KMS-11 (cell line): ENCODE results near the gene PIEZO1.

Experiments used
- H2AFZ ChIP-seq: fragments of 200-600 bp; sonication (generic); 2 replicates; pipeline ENCODE4 v1.6.1; 2016; ENCODE audit warnings: antibody characterized with exemption, mixed run types, low read depth
- H3K27ac ChIP-seq: fragments of 200-600 bp; sonication (generic); 2 replicates; pipeline ENCODE4 v1.6.1; 2016; ENCODE audit warnings: mild to moderate bottlenecking, mixed run types
- H3K27me3 ChIP-seq: fragments of 200-600 bp; sonication (generic); 2 replicates; pipeline ENCODE4 v1.6.1; 2017; ENCODE audit warnings: mild to moderate bottlenecking, low read depth, mixed run types, moderate library complexity; ENCODE audit not compliant: insufficient read depth
- H3K36me3 ChIP-seq: fragments of 200-600 bp; sonication (generic); 2 replicates; pipeline ENCODE4 v1.6.1; 2017; ENCODE audit warnings: mild to moderate bottlenecking, mixed run types; ENCODE audit not compliant: insufficient read depth
- H3K4me1 ChIP-seq: fragments of 200-600 bp; sonication (generic); 2 replicates; pipeline ENCODE4 v1.6.1; 2016; ENCODE audit warnings: mild to moderate bottlenecking, low read depth, mixed run types; ENCODE audit not compliant: poor library complexity, severe bottlenecking
- H3K4me2 ChIP-seq: fragments of 200-600 bp; sonication (generic); 2 replicates; pipeline ENCODE4 v1.7.0; 2016; ENCODE audit warnings: mild to moderate bottlenecking, mixed run types
- H3K4me3 ChIP-seq: fragments of 200-600 bp; sonication (generic); IDR thresholded peaks from 2 replicates; pipeline ENCODE4 v1.6.1; 2017; ENCODE audit warnings: low read depth, low read length, mixed read lengths; ENCODE audit not compliant: insufficient read depth
- H3K79me2 ChIP-seq: fragments of 200-600 bp; sonication (generic); 2 replicates; pipeline ENCODE4 v1.6.1; 2016; ENCODE audit warnings: low read depth, mixed run types; ENCODE audit not compliant: insufficient read depth
- H3K9ac ChIP-seq: fragments of 200-600 bp; sonication (generic); 2 replicates; pipeline ENCODE4 v1.6.1; 2016; ENCODE audit warnings: mild to moderate bottlenecking, mixed run types
- H4K20me1 ChIP-seq: fragments of 200-600 bp; sonication (generic); 2 replicates; pipeline ENCODE4 v1.6.1; 2016; ENCODE audit warnings: mild to moderate bottlenecking, mixed run types; ENCODE audit not compliant: insufficient read depth
- TF ChIP-seq, protein P1 (sequence below): fragments of 200-600 bp; sonication (generic); conservative IDR thresholded peaks from 2 replicates; pipeline ENCODE4 v1.6.1; 2017; ENCODE audit warnings: low read depth, mild to moderate bottlenecking, antibody characterized with exemption, low read length, moderate library complexity, mixed read lengths

The PIEZO1 gene

DNA sequence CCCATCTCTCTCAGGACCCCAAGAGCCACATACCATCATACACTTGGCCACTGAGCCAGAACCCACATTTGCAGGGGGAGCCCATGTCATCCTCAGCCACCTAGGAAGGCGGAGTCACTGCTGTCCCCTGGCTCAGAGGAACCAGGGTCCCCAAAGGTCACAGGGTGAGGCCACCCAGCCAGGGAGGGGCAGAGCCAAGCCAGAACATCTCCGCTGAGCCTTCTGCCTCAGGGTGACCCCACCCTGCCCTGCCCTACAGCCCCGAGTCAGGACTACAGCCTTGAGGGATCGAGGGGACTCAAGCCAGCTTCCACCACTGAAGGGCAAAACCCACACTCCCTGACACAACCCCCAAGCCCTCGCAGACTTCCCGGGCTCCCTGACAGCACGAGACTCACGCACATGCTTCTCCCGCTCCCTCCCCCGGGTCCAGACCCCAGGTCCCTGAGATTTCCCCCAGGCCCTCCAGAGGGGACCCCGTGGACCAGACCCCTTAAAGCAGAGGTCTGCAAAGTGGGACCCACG, 17.4 kb downstream of the PIEZO1 start:
- Histone ChIP-seq H3K27me3 (no peaks in the 10 kb centered on the region), H3K79me2 (peaks cover 99% of the 10 kb centered on the region), H3K4me3 (no peak overlapping the region), H3K27ac (no peak overlapping the region), H3K36me3 (no peaks in the 10 kb centered on the region; the same call in 1 of the 2 replicates), H3K4me2 (no peak overlapping the region), H2AFZ (no peak overlapping the region), H3K9ac (no peak overlapping the region), H4K20me1 (peaks cover 73% of the 10 kb centered on the region), H3K4me1 (no peaks in the 10 kb centered on the region)
- TF ChIP-seq, protein P1, sequence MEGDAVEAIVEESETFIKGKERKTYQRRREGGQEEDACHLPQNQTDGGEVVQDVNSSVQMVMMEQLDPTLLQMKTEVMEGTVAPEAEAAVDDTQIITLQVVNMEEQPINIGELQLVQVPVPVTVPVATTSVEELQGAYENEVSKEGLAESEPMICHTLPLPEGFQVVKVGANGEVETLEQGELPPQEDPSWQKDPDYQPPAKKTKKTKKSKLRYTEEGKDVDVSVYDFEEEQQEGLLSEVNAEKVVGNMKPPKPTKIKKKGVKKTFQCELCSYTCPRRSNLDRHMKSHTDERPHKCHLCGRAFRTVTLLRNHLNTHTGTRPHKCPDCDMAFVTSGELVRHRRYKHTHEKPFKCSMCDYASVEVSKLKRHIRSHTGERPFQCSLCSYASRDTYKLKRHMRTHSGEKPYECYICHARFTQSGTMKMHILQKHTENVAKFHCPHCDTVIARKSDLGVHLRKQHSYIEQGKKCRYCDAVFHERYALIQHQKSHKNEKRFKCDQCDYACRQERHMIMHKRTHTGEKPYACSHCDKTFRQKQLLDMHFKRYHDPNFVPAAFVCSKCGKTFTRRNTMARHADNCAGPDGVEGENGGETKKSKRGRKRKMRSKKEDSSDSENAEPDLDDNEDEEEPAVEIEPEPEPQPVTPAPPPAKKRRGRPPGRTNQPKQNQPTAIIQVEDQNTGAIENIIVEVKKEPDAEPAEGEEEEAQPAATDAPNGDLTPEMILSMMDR, result no peak

DNA sequence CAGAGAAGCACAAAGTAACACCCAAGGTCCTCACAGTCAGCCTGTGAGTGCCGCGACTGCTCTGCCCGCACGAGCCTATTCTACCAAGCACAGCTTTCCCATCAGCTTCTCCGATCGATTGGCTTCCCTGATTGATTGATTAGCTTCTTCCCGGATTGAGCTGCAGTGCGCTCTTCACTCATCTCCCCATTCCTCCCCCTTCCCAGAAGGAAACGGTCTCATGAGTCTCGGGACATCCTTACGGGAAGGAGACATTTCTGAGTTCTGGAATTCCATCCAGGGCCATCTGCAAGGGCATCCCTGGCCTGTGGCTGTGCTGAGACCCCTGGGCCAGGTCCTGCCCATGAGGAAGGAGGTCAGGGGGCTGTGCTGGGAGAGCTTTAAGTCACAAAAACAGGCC, 18.0 kb downstream of the PIEZO1 start:
- Histone ChIP-seq H3K4me1 (no peaks in the 10 kb centered on the region), H3K27me3 (no peaks in the 10 kb centered on the region), H3K4me3 (no peak overlapping the region), H4K20me1 (peaks cover 72% of the 10 kb centered on the region), H3K79me2 (peaks cover 98% of the 10 kb centered on the region), H3K4me2 (no peak overlapping the region), H3K9ac (no peak overlapping the region), H2AFZ (no peak overlapping the region), H3K27ac (no peak overlapping the region), H3K36me3 (no peaks in the 10 kb centered on the region; the same call in 1 of the 2 replicates)
- TF ChIP-seq, protein P1, result no peak

DNA sequence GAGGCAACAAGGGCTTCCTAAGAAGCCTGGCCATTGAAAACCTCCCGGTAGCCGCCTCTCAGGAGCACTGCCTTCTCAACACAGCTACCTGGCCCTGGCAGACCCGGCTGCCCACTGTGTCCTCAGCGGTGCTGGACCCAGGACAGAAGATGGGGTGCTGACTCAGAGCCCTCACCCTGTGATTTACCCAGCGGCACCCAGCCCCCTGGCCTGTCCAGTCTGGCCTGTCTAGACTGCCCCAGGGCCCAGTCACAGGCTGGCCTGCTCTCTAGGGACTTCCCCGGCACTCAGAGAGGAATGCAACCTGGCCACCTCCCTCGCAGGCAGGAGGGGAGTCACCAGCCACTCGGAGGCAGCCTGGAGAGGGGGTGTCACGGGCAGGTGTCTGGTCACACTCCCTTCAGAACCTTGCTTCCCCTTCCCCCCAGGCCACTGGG, 20.1 kb downstream of the PIEZO1 start:
- H3K27me3 ChIP-seq, result no peaks in the 10 kb centered on the region
- H2AFZ ChIP-seq, result no peak overlapping the region
- no peak overlapping the region for H3K27ac ChIP-seq
- H3K4me1 ChIP-seq, result no peaks in the 10 kb centered on the region
- peaks cover 98% of the 10 kb centered on the region for H3K79me2 ChIP-seq
- no peaks in the 10 kb centered on the region; the same call in 1 of the 2 replicates for H3K36me3 ChIP-seq
- TF ChIP-seq, protein P1, result no peak
- no peak overlapping the region for H3K4me3 ChIP-seq
- no peak overlapping the region for H3K9ac ChIP-seq
- H3K4me2 ChIP-seq, result no peak overlapping the region
- peaks cover 67% of the 10 kb centered on the region for H4K20me1 ChIP-seq

DNA sequence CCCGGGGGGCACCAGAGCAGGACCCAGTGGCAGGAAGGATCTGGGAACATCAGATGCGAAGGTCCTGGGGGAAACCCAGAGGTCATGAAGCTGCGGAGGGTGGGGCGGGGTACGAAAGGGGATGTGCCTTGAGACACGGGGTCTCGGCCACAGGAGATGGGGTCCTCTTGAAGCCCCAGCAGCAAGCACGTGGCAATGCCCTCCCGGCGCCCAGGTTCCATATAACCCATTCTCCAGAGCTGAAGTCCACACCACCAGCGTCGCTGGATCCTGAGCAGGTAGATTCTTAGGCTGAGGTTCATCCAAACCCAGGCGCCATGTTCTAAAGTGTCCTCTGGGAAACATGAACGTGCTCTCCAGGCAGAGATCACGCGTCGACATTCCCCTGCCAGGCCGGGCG, 20.9 kb downstream of the PIEZO1 start:
- TF ChIP-seq, protein P1, result no peak
- H3K4me3 ChIP-seq, result no peak overlapping the region
- H2AFZ ChIP-seq, result no peak overlapping the region
- no peaks in the 10 kb centered on the region for H3K4me1 ChIP-seq
- H3K9ac ChIP-seq, result no peak overlapping the region
- H3K36me3 ChIP-seq, result no peaks in the 10 kb centered on the region; the same call in 1 of the 2 replicates
- H4K20me1 ChIP-seq, result peaks cover 68% of the 10 kb centered on the region
- no peak overlapping the region for H3K27ac ChIP-seq
- H3K4me2 ChIP-seq, result no peak overlapping the region
- peaks cover 98% of the 10 kb centered on the region for H3K79me2 ChIP-seq
- H3K27me3 ChIP-seq, result no peaks in the 10 kb centered on the region
